Fibroblast of skin of scalp (primary cell): ENCODE data around the gene NUDT14.
A peak's percentile ranks its signal among the peaks of the same experiment; 100 is the strongest.

Experiments used
- DNase-seq: peaks from one replicate; pipeline ENCODE4 v3.0.0-alpha.2; 2013

NUDT14 gene

DNA sequence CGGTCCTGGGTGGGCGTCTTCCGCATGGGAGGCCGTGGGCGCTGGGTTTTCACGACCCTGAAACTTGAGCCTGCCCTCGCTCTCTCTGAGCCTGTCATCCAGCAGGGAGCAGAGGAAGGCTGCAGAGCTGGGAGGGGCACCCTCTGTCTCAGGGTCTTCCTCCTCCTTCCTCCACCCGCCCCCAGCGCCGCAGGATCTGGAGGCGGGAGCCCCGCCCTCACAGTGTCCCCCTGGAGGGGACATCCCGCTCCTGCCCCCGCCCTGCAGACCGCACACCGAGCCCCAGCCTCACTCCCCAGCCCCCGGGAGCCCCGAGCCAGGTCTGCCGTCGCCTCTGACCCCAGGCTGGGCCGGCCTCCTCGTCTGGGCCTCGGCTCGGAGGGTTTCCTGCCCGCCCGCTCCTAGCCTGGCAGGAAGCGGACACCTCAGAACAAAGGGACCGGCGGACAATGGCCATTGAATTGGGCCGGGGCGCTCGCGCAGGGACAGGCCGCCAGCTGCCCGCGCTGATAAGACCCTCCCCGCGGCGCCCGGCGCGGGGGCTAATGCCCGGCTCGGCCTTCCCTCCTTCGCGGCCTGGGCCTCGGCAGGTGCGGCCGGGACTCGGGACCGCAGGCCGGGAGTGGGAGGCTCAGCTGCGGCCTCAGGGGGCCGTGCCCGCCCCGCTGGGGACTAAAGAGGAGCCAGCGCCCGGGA is 15.3 kb upstream of the NUDT14 start:
- no peak for DNase-seq

- no peak for DNase-seq
Measured at GRCh38 chr14:105195522-105196264, 14.6 kb upstream of the NUDT14 start.

- DNase-seq: no peak
Measured at GRCh38 chr14:105195051-105195450, 13.9 kb upstream of the NUDT14 start.

- DNase-seq: no peak
Measured at GRCh38 chr14:105193916-105194782, 13.0 kb upstream of the NUDT14 start.

DNA sequence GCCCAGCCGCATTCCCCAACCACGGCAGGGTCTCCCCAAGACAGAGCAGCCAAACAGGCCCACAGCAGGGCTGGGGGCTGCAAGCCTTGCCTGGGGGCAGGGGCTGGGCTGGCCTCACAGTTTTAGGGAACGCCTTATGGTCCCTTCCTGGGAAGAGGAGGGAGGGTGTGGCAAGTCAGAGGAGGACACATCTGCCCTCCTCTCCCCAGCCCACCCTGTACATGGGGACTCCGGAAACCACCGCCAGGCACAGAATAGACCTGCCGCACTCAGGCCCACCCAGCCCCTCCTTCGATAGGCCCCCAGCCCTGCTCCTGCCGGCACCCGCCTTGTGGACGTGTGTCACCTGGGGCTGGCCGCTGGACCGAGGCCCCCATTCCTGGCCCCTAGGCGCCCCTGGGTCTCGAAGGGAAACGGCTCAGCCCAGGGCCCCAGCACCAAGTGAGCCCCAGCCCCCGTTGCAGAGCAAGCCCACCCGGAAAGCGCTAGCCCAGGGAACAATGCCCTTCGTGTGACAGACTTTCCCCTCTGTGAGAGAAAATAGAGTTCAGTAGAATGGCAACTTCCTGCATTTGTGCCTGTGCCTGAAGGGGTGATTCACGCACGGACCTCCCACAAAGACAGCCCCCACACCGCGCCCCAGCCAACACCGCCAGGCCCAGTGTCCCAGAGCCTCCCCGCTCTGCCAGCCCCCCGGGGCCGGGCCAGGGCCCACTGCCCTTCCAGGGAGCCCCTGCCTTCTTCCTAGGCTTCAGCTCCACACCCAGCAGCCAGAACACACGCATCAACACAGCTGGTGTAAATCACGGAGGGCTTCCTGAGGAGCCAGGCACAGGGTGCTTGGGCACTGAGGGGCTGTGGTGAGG is 12.0 kb upstream of the NUDT14 start:
- peak; percentile 30 for DNase-seq

DNA sequence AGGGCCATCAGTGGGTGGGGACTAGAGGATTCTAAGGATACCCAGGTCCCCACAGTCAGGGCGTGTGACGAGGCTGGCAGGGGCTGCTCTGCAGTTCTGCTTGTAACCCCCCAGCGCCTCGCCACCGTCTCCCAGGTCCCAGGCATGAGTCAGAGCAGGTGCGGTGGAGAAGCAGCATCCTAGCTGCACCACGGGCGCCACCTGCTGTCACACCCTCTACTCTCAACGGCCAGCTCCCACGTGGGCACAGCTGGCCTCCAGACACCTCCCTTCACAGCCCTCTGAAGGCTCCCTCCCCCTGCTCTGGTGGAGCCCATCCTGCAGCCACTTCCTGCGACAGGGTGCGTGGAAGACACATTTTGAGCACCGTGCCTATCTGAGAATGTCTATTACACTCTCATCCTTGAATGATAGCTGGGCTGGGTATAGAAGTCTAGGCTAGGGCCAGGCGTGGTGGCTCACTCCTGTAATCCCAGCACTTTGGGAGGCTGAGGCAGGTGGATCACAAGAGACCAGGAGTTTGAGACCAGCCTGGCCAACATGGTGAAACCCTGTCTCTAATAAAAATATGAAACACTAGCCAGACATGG is 6.9 kb upstream of the NUDT14 start:
- DNase-seq: no peak

- DNase-seq: no peak
Measured at GRCh38 chr14:105187116-105187515, 6.0 kb upstream of the NUDT14 start.

GRCh38 chr14:105185973-105186372 is 4.9 kb upstream of the NUDT14 start:
- DNase-seq: no peak

GRCh38 chr14:105185001-105185400 is 3.9 kb upstream of the NUDT14 start:
- no peak for DNase-seq

GRCh38 chr14:105184461-105184860 is 3.3 kb upstream of the NUDT14 start:
- no peak for DNase-seq

DNA sequence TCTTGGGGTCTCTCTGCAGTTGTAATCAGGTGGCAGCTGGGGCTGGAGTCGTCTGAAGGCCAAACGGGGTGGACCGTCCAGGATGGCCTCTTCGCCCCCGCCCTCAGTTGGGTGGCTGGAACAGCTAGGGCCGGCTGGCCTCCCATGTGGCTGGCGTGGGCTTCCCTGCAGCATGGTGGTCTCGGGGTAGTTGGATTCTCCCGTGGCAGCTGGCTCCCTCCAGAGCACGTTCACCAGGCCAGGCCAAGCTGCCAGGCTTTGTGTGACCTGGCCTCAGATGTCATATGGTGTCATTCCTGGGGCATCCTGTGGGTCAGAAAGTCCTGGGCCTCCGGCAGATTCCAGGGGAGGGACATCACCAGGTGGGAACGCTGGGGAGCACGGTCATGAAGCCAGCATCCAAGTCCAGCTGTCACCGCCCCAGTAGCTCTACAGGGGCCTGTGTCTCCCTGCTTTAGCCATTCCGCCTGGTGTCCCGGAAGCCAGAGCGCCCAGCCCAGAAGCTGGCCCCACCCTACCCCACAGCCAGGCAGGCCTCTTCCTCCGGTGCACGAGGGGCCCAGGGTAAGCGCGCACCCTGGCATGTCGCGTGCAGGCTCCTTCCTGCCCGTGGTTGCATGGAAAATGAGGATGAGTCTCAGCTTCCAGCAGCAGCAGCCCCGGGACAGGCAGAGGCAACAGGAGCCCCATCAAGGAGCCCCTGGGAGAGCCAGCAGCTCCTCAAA is 1.3 kb upstream of the NUDT14 start:
- DNase-seq: no peak

DNA sequence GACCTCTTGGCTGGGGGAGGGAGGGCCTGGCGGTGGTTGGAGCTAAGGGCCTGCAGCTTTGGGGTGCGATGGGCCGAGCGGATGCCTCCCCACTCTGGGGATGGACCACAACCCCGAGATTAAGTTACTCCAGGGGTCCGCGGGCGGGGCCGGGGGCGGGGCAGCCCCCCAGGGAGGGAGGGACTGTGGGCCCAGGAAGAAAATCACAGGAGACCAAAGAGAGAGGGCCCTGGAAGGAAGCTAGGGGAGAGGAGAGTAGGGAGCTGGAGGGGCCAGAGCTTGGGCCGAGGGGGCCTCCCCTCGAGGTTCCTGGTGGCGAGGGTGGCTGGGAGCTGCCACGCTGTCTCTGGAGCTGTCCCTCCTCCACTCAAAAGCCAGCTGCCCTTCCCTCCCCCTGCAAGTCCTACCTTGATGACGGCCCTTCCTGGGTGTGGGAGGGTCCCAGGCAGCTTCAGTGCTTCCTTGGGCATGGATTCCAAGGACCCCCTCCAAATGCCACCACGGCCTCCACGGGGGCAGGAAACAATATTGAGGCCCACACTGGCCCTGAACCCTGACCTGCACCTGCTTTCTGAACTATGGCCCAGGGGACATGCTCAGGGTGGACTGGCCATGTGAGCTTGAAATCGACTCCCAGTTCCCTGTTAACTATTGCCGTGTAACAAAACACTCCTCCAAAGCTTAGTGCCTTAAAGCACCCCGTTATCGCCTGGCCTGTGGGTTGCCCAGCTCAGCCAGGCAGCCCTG is 610 bp upstream of the NUDT14 start:
- no peak for DNase-seq

- no peak for DNase-seq
Measured at GRCh38 chr14:105179191-105179590, 1.9 kb downstream of the NUDT14 start.

DNA sequence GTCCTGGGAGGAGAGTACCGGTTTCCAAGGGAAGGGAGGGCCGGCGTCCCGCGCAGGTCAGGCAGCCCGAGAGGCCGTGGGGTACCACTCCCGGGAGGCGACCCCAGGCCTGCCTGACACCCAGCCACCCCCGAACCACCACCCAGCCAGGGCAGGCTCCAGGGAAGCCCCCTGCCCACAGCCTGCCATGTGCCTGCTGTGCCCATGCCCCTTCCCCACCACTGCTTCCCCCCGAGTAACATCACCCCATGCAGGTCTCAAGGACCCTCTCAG is 2.3 kb downstream of the NUDT14 start:
- no peak for DNase-seq

DNA sequence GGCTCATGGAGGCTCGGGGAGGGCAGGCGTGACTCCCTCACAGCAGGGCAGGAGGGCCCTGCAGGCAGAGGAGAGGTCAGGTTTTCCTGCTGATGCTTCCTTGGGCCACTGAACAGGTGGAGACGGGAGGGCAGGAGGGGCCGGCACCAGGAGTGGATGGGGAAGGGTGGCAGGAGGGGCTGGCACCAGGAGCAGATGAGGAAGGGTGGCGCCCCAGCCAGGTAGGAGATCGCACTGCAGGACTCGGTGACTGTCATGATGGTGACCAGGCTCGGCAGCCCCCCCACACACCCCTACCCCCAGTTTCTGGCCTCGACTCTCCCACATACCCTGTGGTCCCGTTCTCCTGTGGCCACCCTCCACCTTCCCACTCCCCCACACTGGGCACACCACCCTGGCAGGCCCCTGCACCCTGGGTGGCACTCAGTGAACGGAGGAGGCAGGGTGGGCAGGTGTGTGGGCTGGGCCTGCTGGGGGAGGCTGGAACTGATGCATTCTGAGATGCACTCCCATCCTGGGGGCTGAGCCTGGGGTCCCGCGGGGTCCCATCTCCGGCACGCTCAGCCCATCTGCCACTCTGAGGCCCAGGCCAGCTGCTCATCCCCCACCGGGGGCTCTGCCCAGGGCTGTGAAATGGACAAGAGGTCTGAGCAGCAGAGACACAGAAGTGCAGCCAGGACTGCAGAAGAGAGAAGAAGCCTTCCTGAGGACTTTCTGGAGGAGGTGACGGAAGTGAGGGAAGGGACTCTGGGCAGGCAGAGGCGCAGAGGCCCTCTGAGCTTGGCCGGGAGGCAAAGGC is 2.8 kb downstream of the NUDT14 start:
- DNase-seq: no peak

DNA sequence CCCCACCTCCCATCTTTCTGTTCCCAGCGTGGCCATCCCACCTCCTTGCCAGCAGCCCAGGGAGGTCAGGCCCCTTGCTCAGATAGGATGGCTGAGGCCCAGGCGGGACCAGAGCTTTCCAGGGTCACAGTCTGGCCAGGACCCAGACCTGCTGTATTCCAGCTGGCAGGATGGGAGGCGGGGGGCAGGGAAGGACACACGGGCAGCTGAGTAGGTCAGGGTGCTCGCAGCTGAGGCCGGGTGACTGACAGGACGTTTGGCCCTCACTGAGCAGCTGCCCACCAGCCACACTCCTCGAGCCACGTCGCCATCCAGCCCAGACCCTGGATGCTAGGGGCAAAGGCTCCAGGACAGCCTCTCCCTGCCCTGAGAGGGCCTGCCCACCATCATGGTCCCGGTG is 4.0 kb downstream of the NUDT14 start:
- DNase-seq: no peak

DNA sequence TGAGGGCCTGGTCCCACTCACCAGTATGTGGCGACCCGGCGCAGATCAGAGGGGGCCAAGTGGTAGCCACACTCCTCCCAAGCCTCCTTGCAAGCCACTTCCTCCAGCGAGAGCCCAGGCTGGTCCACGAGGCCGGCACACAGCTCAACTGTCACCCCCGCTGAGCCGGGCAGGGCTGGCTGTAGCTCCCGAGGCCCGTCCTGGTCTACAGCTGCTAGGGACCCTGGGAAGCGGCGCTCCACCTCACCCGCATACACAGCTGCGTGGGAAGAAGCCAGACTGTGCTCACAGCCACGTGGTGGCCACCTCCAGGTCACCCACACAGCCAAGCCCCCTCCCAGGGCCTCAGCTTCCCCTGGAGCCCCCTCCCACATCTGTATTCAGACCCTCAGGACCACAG is 4.6 kb downstream of the NUDT14 start:
- no peak for DNase-seq

GRCh38 chr14:105173901-105174894 is 6.9 kb downstream of the NUDT14 start:
- DNase-seq: no peak

- no peak for DNase-seq
Measured at GRCh38 chr14:105173145-105173544, 8.0 kb downstream of the NUDT14 start.
